Gastrocnemius medialis (tissue), 4 donors: ENCODE results near the gene WFDC10A. TPM values are rescaled to one million over a fixed set of nuclear protein-coding genes. Genes with fewer than 3 reads are reported as not detected.
"Not testable (repeated sequence)": the region's sequence is repeated elsewhere in the genome, so short reads cannot be mapped to it uniquely, and the experiment has no call there.

ENCODE experiments used
- ATAC-seq, 2 donors: fragments of 150-250 bp; one replicate each; pipeline ENCODE4 v1.9.1; 2016
- DNase-seq, 2 donors: peaks; one replicate each; pipeline ENCODE4 v3.0.0-alpha.2; 2019
- H3K27ac ChIP-seq, 4 donors: fragments of 200-600 bp; sonication (generic); 1 replicate in 1 of 4; 2 replicates in 3 of 4; pipeline ENCODE4 v1.5.1; 2016 to 2018; ENCODE audit warnings: mild to moderate bottlenecking in 2 of 4, moderate library complexity in 1 of 4
- H3K27me3 ChIP-seq, 3 donors: fragments of 200-600 bp; sonication (generic) in 2 of 3; 1 replicate in 1 of 3; 2 replicates in 2 of 3; pipeline versions ENCODE4 v1.5.1 to v1.6.0; 2016 to 2019; ENCODE audit warnings: mild to moderate bottlenecking in 1 of 3, moderate library complexity in 1 of 3
- H3K36me3 ChIP-seq, 2 donors: fragments of 200-600 bp; sonication (generic) in 1 of 2; one replicate each; pipeline ENCODE4 v1.5.1; 2017 to 2018
- H3K4me1 ChIP-seq, 2 donors: fragments of 200-600 bp; sonication (generic) in 1 of 2; one replicate each; pipeline ENCODE4 v1.5.1; 2016 to 2017; ENCODE audit warnings: mild to moderate bottlenecking in 2 of 2
- H3K4me3 ChIP-seq, 4 donors: fragments of 200-600 bp; sonication (generic) in 3 of 4; 1 replicate in 1 of 4; 2 replicates in 3 of 4; pipeline ENCODE4 v1.5.1; 2016 to 2019; ENCODE audit warnings: mild to moderate bottlenecking in 2 of 4
- H3K9me3 ChIP-seq, 3 donors: fragments of 200-600 bp; sonication (generic) in 2 of 3; 1 replicate in 1 of 3; 2 replicates in 2 of 3; pipeline ENCODE4 v1.5.1; 2016 to 2019
- POLR2A ChIP-seq, 2 donors: fragments of 450-650 bp; IDR thresholded peaks; one replicate each; pipeline ENCODE4 v1.6.1; 2017; ENCODE audit warnings: antibody characterized with exemption in 2 of 2, mild to moderate bottlenecking in 2 of 2, moderate library complexity in 2 of 2
- in situ Hi-C, 4 donors: fragments of 200-750 bp; cut with MboI; loops; one replicate each; pipeline versions ENCODE4 v1.15.0 to v1.8.0; 2017; ENCODE audit warnings: low sequenced_read_pairs in 4 of 4
- intact Hi-C: fragments of 100-400 bp; cut with DNase I; formaldehyde crosslinking; loops from one replicate; pipeline ENCODE4 v1.15.1; 2023; ENCODE audit warnings: low total_unique reads
- total RNA-seq, 4 donors: library from RNA; depleted of rRNA; stranded (reverse); fragments of >200 nt; gene quantifications; one replicate each; pipeline versions ENCODE4 v1.1.0 to v1.2.3, GENCODE V29; 2016
- TF ChIP-seq, protein P1 (sequence below), 5 experiments: fragments of 450-650 bp in 3 of 5; fragments of 200-600 bp in 2 of 5; sonication (generic) in 2 of 5; IDR thresholded peaks in 4 of 5; conservative IDR thresholded peaks in 1 of 5; 1 replicate in 4 of 5; 2 replicates in 1 of 5; pipeline ENCODE4 v1.5.1; 2016 to 2019; ENCODE audit warnings: antibody characterized with exemption in 5 of 5, mild to moderate bottlenecking in 3 of 5, moderate library complexity in 3 of 5

Gene WFDC10A
- total RNA-seq, 4 donors from 2014 or later: not detected

GRCh38 chr20:45630371-45630770 lies 832 bp downstream of the WFDC10A start:
- Histone ChIP-seq H3K27me3 (no peaks in the 10 kb centered on the region), H3K4me1 (no peaks in the 10 kb centered on the region), H3K4me3 (no peak overlapping the region), H3K36me3 (no peaks in the 10 kb centered on the region), H3K9me3 (no peaks in the 10 kb centered on the region), H3K27ac (no peak overlapping the region)
- in situ Hi-C loops: no loop called here
- intact Hi-C loops: no loop called here
- ATAC-seq (no peak), DNase-seq (no peak)
- no peak for TF ChIP-seq POLR2A (IDR thresholded peaks at IDR 0.05)
- TF ChIP-seq, protein P1, sequence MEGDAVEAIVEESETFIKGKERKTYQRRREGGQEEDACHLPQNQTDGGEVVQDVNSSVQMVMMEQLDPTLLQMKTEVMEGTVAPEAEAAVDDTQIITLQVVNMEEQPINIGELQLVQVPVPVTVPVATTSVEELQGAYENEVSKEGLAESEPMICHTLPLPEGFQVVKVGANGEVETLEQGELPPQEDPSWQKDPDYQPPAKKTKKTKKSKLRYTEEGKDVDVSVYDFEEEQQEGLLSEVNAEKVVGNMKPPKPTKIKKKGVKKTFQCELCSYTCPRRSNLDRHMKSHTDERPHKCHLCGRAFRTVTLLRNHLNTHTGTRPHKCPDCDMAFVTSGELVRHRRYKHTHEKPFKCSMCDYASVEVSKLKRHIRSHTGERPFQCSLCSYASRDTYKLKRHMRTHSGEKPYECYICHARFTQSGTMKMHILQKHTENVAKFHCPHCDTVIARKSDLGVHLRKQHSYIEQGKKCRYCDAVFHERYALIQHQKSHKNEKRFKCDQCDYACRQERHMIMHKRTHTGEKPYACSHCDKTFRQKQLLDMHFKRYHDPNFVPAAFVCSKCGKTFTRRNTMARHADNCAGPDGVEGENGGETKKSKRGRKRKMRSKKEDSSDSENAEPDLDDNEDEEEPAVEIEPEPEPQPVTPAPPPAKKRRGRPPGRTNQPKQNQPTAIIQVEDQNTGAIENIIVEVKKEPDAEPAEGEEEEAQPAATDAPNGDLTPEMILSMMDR (IDR thresholded peaks at IDR 0.05 in 4 of 5, conservative IDR thresholded peaks at IDR 0.05 in 1 of 5): no peak

- no peaks in the 10 kb centered on the region for H3K36me3 ChIP-seq
- H3K27ac ChIP-seq: no peak within 1 kb of the TSS
- no peak for ATAC-seq
- no peaks in the 10 kb centered on the region for H3K27me3 ChIP-seq
- intact Hi-C loops: no loop called here
- H3K4me1 ChIP-seq: no peaks in the 10 kb centered on the region
- no peaks in the 10 kb centered on the region for H3K9me3 ChIP-seq
- H3K4me3 ChIP-seq: no peak within 1 kb of the TSS
- TF ChIP-seq, protein P1 (IDR thresholded peaks at IDR 0.05 in 4 of 5, conservative IDR thresholded peaks at IDR 0.05 in 1 of 5): no peak
- TF ChIP-seq POLR2A (IDR thresholded peaks at IDR 0.05): no peak
- in situ Hi-C loops: no loop called here
- DNase-seq: no peak
These were observed 1.6 kb downstream of the WFDC10A start, which contains the start of gene WFDC9 for GRCh38 chr20:45631184-45631583. Gene WFDC9 (minus strand): TSS chr20:45631284. CDS start chr20:45610181, 21,103 bp downstream.

DNA sequence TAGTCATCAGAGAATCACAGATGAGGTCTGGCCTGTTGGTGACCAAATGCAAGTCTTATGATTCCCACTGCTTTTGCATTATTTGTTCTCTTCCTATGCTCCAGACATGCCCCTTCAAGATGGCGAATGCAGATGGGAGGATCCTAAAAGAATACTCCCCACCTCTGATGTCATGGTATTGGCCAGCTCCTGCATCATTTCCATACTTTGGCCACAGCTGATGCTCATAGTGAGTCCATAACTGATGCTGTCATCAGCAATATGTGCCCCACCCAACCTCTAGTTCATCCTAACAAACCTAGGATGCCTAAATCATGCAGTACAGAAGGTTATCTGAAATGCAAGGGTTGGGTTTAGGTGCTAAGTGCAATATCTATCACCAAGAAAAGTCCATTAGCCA lies 7.0 kb downstream of the WFDC10A start:
- no peak for ATAC-seq
- intact Hi-C loops (no loop called here), in situ Hi-C loops (no loop called here)
- Histone ChIP-seq H3K27me3 (no peaks in the 10 kb centered on the region), H3K4me1 (no peaks in the 10 kb centered on the region), H3K4me3 (no peak overlapping the region), H3K9me3 (no peaks in the 10 kb centered on the region), H3K36me3 (no peaks in the 10 kb centered on the region), H3K27ac (no peak overlapping the region)
- DNase-seq: no peak
- TF ChIP-seq, protein P1 (IDR thresholded peaks at IDR 0.05 in 4 of 5, conservative IDR thresholded peaks at IDR 0.05 in 1 of 5): no peak

GRCh38 chr20:45639687-45640086 lies 10.1 kb downstream of the WFDC10A start:
- DNase-seq: no peak
- no peaks in the 10 kb centered on the region for H3K4me1 ChIP-seq
- no peak for ATAC-seq
- no peak for TF ChIP-seq POLR2A (IDR thresholded peaks at IDR 0.05)
- no peak overlapping the region for H3K4me3 ChIP-seq
- in situ Hi-C loops: no loop called here
- no peak overlapping the region for H3K27ac ChIP-seq
- H3K36me3 ChIP-seq: no peaks in the 10 kb centered on the region
- intact Hi-C loops: no loop called here
- no peaks in the 10 kb centered on the region for H3K9me3 ChIP-seq
- no peaks in the 10 kb centered on the region for H3K27me3 ChIP-seq

- H3K36me3 ChIP-seq, H3K4me3 ChIP-seq, H3K27ac ChIP-seq, ATAC-seq, H3K9me3 ChIP-seq, H3K4me1 ChIP-seq, intact Hi-C loops, DNase-seq, H3K27me3 ChIP-seq, in situ Hi-C loops: not testable (repeated sequence)
These were observed 11.5 kb downstream of the WFDC10A start for GRCh38 chr20:45641076-45641475.

DNA sequence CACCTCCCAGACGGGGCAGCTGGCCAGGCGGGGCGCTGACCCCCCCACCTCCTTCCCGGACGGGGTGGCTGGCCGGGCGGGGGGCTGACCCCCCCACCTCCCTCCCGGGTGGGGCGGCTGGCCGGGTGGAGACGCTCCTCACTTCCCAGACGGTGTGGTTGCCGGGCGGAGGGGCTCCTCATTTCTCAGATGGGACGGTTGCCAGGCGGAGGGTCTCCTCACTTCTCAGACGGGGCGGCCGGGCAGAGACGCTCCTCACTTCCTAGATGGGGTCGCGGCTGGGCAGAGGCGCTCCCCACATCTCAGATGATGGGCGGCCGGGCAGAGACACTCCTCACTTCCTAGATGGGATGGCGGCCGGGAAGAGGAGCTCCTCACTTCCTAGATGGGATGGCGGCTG lies 16.3 kb downstream of the WFDC10A start:
- H3K9me3 ChIP-seq, H3K27ac ChIP-seq, DNase-seq, H3K4me1 ChIP-seq, H3K4me3 ChIP-seq, ATAC-seq, intact Hi-C loops, H3K36me3 ChIP-seq, in situ Hi-C loops, H3K27me3 ChIP-seq: not testable (repeated sequence)
